HG03439 (cell line): Measurements from ENCODE around the gene ABCA7.
"Not testable (repeated sequence)": the region's sequence is repeated elsewhere in the genome, so short reads cannot be mapped to it uniquely, and the experiment has no call there.

Source experiments
- ATAC-seq: cut with Tn5 transposase; IDR thresholded peaks from one replicate; pipeline ENCODE4 v1.9.1; 2021; ENCODE audit warnings: mild to moderate bottlenecking, moderate library complexity; ENCODE audit not compliant: unreplicated experiment

The ABCA7 gene

DNA sequence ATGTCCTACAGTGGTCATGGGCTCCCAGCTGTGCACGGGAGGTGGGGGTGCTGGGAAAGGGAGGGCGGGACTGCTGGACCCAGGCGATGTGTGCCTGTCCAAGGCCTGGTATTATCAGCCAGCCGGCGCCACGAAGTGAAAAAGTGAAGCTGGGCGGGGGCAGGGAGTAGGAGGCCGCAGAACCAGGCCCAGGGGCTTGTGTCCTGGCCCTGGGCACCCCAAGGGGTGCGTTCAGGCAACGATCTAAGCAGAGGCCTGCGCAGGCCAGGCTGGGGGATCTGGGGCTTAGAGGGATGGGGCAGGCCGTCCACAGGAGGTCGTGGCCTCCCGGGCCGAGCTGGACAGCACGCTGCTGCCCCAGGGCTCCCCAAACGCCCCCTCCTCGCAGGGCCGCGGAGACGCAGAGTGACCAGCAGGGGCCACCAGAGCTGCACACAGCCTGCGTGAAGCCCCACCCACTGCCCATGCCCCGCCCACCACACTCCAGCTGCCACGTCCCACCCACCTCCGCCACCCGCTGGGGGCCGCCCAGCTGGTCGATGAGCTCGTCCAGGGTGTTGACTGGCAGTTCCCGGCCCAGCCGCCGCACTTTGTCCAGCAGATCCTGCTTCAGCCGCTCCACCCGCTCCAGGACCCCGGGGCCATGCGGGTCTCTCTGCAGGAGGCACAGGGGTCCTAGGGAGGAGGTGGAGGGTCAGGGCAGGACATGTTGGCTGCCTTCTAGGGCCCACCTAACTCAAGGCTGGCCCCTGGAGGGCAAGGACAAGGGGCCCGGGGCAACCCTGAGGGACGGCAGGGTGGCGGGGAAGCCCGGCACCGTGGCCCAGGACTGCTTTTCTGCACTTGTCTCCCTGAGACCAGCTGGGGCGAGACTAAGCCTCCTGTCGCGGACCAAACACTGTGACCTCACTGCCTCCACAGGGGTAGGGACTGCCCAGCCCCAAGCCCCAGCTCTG lies 73.4 kb downstream of the ABCA7 start:
- ATAC-seq: no peak

DNA sequence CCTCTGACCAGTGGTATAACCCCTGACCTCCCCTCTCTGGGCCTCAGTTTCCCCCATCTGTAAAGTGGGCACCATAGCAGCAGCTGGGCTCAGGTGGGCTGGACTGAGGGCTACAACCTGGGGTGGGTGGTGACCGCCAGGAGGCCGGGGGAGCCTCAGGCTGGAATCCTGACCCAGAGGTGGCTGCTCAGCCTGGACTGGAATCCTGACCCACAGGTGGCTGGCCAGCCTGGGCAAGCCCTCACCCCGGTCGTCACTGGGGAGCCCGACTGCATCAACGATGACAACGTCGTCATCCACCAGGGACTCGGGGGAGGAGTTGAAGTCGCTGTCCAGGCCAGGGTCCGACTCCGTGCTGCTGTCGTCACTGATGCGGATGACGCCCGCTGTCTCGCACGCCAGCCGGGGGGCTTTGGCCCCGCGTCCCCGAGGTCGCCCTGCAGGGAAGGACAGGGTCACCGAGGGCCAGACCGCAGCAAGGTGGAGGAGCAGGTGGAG lies 74.1 kb downstream of the ABCA7 start:
- ATAC-seq: no peak

GRCh38 chr19:1114728-1115127 lies 74.8 kb downstream of the ABCA7 start:
- not testable (repeated sequence) for ATAC-seq
